Left kidney (tissue), 2 donors: ENCODE results near the gene CNNM2. TPM values are rescaled to one million over a fixed set of nuclear protein-coding genes. Genes with fewer than 3 reads are reported as not detected.

Experiments
- DNase-seq: peaks from one replicate; pipeline ENCODE4 v3.0.0-alpha.2; 2013
- polyA plus RNA-seq: library from polyadenylated mRNA; unstranded; fragments of 120-200 nt; gene quantifications from one replicate; pipeline ENCODE4 v1.2.1, GENCODE V29; 2013; ENCODE audit not compliant: insufficient read length

Gene CNNM2
- polyA plus RNA-seq, 1 donor, result 10.1 TPM

DNA sequence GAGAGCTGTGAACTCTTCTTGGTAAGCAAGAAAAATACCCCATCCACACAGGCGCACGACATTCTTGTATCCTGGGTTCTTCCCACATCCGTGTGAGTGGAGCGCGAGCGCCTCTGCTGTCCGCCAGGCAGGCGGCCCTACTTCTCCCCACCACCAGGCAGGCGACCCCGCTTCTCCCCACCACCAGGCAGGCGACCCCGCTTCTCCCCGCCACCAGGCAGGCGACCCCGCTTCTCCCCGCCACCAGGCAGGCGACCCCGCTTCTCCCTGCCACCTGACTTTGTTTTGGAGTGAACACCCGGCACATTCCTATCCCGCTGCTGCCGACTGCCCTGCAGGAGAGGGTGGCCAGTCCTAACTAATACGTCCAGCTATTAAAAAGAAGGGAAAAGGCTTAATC, 154.2 kb downstream of the CNNM2 start:
- no peak for DNase-seq

- DNase-seq, result no peak
Observed at GRCh38 chr10:103072891-103073290, 154.8 kb downstream of the CNNM2 start.

GRCh38 chr10:103077020-103077419, 158.9 kb downstream of the CNNM2 start:
- DNase-seq, result no peak

DNA sequence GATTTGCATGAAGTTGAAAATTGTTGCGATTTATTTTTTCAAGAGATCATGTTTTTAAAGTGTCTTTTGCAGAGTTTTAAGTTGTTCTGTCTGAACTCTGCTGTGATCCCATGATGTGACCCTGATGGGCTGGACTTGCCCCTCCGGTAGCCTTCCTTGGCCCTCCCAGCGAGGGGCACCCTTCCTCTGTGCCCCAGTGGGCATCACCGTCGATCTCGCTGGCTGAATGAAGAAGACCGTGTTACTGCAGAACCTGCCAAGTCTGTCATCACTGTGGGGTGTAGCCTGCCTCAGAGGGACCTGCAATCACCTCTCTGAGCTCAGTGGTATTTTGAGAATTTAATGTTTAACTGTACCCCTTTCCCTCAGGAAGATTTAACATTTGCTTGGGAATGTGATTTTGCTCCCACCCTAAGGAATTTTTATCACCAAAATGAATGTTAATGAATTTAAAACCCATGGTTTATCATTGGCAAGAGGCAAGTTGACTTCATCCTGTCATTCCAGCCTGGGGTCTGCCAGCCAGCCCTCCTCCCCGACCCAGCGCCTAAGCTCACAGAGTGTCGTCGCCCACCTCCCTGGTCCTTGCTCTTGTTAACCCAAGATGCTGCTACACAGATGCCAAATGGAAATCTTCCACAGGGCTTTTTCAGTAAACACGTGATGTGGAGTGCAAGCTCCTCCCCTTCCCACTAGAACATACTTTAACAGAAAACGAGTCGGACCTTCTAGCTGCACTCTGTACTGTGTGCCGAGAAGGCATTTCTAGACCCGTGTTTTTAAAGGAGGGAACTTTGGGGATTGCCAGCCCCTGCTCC, 159.6 kb downstream of the CNNM2 start:
- no peak for DNase-seq

- DNase-seq, result no peak
Observed at GRCh38 chr10:103078309-103078615, 160.2 kb downstream of the CNNM2 start.

GRCh38 chr10:103078676-103079075, 160.6 kb downstream of the CNNM2 start:
- DNase-seq, result no peak

GRCh38 chr10:103079100-103079499, 161.0 kb downstream of the CNNM2 start:
- DNase-seq, result no peak

DNA sequence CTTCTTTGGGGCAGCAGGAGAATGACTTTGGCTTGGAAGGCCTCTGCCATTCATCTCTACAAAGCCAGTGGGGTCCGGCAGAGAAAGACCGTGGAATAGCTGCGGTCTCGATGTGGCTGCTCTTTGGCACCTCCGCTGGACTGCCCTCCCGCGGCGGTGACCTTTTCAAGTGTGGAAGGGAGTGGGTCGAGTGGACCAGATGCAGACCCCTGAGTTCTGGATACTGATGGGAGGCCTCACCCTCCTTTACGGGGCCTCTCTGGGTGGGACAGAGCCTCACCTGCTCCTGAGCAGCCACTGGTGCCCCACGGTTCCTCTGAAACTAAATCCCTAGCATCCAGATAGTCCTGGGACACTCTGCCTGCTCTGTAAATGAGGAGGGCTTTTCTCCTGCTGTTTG, 161.9 kb downstream of the CNNM2 start:
- DNase-seq, result no peak

DNA sequence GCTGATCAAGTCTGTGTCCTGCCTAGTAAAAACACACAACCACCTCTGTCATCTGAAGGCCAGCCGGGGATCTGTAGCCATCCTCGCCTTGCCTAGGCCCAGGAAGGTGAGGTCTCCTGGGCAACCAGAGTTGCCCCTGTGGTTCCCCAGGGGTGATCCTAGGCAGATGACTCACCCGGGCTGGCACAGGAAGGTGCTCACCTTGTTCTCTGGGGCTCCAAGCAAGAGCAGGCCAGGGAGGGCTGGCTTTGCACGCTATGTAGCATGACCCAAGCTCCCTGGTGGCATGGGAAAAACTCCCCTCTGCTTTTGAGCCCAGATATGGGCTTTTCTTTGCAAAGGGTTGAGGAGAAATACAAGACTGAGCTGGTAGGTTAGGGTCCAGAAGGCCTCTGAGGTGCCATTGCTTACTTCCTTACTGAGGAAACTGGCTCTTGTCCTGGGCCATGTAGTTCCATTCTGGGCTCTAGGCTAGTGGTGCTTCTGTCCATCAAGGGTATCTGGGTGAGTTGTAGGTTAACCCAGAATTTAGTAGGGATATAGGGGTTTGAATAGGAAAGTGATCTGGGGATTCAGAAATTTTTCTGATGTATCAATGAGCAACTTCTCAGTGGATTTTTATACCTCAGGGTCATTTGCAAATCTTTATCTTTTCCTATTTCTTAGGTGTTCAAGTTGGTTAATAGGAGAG, 162.9 kb downstream of the CNNM2 start:
- DNase-seq, result no peak

DNA sequence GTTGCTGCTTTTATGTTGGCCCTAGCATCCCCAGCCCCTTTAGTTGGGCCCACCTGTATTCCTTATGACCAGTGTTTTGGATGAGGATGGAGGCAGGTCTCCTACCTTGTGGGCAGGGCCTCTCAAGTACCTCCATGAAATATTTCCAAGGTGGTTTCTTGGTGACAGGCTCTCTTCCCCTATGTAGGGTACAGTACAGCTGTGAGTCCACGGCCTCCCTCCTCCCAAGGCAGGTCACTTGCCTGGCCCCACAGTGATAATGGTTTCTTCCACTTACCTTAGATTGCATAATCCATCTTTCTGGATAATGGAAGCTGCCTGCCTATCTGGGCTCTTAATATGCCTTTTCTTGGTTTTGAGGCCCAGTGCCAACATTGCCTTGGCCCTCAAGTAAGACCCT, 164.6 kb downstream of the CNNM2 start:
- DNase-seq, result no peak

- no peak for DNase-seq
Observed at GRCh38 chr10:103083266-103083976, 165.3 kb downstream of the CNNM2 start.

GRCh38 chr10:103083977-103084320, 165.9 kb downstream of the CNNM2 start:
- DNase-seq, result no peak

DNA sequence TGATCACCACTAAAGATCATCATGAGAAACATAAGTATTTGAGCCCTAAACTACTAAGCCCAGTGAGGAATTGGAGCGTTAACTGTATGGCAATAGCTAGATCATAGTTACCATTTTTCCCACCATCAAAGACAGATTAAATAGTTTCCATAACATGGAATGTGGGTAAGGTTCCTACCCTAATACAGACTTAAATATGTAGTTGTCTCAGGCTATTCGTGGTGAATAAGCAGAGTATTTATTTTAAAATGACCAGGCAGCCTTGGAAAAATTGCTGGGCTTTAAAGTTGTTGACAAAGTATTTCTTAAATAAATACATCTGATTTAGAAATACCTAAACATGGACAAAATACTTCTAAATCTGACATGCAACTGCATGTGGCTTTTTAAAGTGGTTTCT, 168.2 kb downstream of the CNNM2 start:
- DNase-seq, result no peak

GRCh38 chr10:103086799-103087198, 168.7 kb downstream of the CNNM2 start:
- no peak for DNase-seq

DNA sequence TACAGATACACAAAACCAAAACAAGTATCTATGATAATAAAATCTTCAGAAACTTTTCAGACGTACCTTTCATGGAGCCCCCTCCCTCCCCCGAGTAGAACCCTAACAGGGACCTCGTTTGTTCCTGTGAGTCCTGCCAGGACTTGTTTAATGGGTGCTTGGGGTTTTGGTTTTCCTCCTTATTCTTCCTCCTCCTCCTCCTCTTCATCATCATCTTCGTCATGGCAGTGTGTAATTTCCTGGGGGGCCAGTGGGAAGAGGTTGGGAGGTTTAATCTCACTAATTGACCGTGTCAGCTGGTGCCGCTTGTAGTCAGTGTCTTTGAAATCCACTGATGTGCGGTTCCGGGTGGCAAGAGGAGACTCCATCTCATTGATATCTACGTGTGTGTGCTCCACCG, 171.4 kb downstream of the CNNM2 start:
- DNase-seq, result no peak

DNA sequence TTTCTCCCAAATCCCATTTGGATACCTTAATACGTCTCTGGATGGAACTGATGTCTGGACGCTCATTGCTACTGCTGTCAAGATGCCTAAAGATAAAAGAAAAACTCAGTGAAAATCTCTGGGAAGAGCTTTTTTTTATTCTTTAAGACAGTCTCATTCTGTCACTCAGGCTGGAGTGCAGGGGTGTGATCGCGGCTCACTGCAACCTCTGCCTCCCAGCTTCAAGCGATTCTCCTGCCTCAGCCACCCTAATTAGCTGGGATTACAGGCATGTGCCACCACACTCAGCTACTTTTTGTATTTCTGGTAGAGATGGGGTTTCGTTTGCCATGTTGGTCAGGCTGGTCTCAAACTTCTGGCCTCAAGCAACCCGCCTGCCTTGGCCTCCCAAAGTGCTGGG, 172.8 kb downstream of the CNNM2 start:
- no peak for DNase-seq

- DNase-seq, result no peak
Observed at GRCh38 chr10:103095005-103095404, 176.9 kb downstream of the CNNM2 start.

DNA sequence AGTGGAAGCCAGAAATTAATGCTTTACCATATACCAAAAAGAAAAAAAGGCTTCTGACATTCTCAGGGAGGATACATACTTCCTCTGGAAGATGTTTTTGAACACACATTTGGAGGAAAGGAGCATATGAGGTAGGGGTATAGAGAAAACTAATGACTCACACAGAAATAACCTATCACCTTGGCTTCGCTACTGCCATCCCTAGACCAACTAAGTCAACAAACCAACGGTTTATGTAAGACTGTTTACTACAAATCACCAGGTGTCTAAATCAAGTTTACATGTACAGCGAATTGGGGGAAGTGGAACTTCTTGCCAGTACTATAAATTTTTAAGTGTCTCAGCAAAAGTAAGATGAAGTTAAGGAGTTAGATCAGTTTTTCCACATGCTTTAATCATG, 178.0 kb downstream of the CNNM2 start:
- no peak for DNase-seq

- no peak for DNase-seq
Observed at GRCh38 chr10:103098240-103098639, 180.1 kb downstream of the CNNM2 start.

- DNase-seq, result no peak
Observed at GRCh38 chr10:103100620-103101019, 182.5 kb downstream of the CNNM2 start.

DNA sequence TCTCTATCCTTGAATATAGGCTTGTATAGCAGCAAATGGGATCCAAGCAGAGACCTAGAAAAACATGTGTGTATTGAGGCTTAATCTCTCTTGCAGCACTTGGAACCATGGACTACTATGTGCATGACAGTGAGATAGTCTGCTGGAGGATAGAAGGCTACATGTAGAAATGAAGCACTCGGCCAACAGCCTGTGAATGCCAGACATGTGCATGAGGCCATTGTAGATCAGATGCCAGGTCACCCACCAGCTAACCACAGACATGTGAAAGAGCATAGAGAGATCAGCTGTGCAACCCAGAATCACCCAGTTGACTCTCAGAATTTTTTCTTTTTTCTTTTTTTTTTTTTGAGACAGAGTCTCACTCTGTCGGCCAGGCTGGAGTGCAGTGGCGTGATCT, 184.1 kb downstream of the CNNM2 start:
- DNase-seq, result no peak

- no peak for DNase-seq
Observed at GRCh38 chr10:103103989-103104388, 185.9 kb downstream of the CNNM2 start.

DNA sequence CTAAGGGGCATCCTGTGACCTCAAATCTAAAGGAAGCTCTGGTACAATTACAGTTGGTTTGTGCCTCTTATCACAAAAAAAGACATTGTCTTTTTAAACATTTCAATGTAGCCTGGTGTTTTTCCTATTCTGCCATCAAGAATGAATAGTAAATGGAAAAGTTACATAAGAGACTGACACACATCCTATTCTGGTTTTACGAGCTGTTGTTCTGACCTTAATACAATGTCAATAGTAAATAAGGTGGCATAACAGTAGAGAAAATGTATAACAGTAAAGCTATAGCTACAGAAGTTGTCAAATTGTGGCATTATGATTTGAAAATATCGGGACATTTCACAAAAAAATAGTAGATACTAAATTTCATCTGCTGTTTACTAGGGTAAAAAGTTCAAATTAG, 186.6 kb downstream of the CNNM2 start:
- DNase-seq, result no peak

DNA sequence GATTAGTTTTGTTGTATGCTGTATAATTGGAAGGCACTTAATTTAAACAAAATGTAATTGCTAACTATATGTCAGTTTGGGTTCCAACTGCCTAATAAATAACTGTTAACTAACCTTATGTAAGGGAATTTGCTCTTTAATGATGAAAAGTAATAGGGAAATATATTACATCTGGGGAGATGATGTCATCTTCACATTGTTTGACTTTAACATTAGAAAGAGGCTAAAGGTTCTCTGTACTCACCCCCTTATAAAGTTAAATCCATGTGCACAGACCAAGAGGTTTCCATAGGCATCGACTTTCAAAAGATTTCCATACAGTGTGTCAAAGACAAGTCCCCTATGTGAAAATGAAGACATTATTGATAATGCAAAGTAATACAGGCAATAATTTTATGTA, 187.4 kb downstream of the CNNM2 start:
- DNase-seq, result no peak
